Left lobe of liver (tissue), 2 donors: Measurements from ENCODE around the gene PKHD1. TPM values are rescaled to one million over a fixed set of nuclear protein-coding genes. Genes with fewer than 3 reads are reported as not detected.
A peak's percentile ranks its signal among the peaks of the same experiment; 100 is the strongest.

Experiments used
- ATAC-seq: fragments of 200-7000 bp; cut with Tn5 transposase; one replicate; pipeline ENCODE4 v1.9.1; 2020; ENCODE audit warnings: mild to moderate bottlenecking, moderate library complexity
- DNase-seq: peaks from one replicate; pipeline ENCODE4 v3.0.0-alpha.2; 2020; ENCODE audit warnings: low spot score
- total RNA-seq: library from RNA; stranded (reverse); gene quantifications from one replicate; pipeline ENCODE4 v1.2.1, GENCODE V29; 2021
- donor health status: DM: no; HTN: no; CAD: no; lungs with moderate emphysema.
- donor health status: DM: no; HTN: yes; CAD: no.

Gene PKHD1
- total RNA-seq, 1 donor from 2014 or later, result 3.0 TPM

GRCh38 chr6:51574040-51574439 lies 513.4 kb downstream of the PKHD1 start:
- ATAC-seq (no peak), DNase-seq (no peak)

GRCh38 chr6:51571168-51571567 lies 516.2 kb downstream of the PKHD1 start:
- DNase-seq (no peak), ATAC-seq (no peak)

GRCh38 chr6:51570168-51570921 lies 517.1 kb downstream of the PKHD1 start:
- ATAC-seq (no peak), DNase-seq (no peak)

- DNase-seq (no peak), ATAC-seq (peak; percentile 72)
Measured at GRCh38 chr6:51569594-51569993, 517.8 kb downstream of the PKHD1 start.

- ATAC-seq (no peak), DNase-seq (no peak)
Measured at GRCh38 chr6:51568771-51569170, 518.6 kb downstream of the PKHD1 start.

GRCh38 chr6:51565472-51565871 lies 521.9 kb downstream of the PKHD1 start:
- ATAC-seq, result no peak
- no peak for DNase-seq

Other genes with a start within 250 kb of the PKHD1 start
- gene IL17A, start 98.8 kb upstream of the PKHD1 start, total RNA-seq, result not detected
- gene IL17F, start 156.9 kb upstream of the PKHD1 start, total RNA-seq, result not detected
- gene MCM3, start 197.1 kb upstream of the PKHD1 start, total RNA-seq, result 7.8 TPM